Umbilical cord (tissue), 2 donors: ENCODE results near the gene PARD3. TPM values are rescaled to one million over a fixed set of nuclear protein-coding genes. Genes with fewer than 3 reads are reported as not detected.

Experiments
- DNase-seq: peaks from one replicate; pipeline ENCODE4 v3.0.0-alpha.2; 2015; ENCODE audit warnings: low spot score
- total RNA-seq: library from RNA; depleted of rRNA; stranded (reverse); fragments of >200 nt; gene quantifications from one replicate; pipeline ENCODE4 v1.2.3, GENCODE V29; 2014; ENCODE audit warnings: low replicate concordance; ENCODE audit not compliant: insufficient read depth

Gene PARD3
- total RNA-seq, 1 donor from 2014 or later, result 27.0 TPM

DNA sequence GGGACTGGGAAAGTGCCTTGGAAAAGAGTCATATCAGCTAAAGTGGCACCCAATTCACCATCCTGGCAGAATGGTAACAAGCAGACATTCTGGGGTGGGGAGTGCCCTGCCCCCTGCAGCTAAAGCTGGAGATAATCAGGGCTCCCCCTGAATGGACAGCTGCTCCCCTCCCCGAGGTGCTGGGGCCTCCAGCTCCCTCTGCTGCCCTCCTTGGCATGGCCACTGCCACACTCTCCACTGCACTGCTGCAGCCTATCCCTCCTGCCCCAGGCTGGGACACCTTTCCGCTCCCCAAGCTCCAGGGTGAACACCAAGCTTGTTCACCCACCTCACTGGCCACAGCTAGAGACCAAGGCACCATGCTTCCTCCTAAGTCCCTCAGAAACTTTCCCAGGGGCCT, 9.8 kb upstream of the PARD3 start:
- no peak for DNase-seq

DNA sequence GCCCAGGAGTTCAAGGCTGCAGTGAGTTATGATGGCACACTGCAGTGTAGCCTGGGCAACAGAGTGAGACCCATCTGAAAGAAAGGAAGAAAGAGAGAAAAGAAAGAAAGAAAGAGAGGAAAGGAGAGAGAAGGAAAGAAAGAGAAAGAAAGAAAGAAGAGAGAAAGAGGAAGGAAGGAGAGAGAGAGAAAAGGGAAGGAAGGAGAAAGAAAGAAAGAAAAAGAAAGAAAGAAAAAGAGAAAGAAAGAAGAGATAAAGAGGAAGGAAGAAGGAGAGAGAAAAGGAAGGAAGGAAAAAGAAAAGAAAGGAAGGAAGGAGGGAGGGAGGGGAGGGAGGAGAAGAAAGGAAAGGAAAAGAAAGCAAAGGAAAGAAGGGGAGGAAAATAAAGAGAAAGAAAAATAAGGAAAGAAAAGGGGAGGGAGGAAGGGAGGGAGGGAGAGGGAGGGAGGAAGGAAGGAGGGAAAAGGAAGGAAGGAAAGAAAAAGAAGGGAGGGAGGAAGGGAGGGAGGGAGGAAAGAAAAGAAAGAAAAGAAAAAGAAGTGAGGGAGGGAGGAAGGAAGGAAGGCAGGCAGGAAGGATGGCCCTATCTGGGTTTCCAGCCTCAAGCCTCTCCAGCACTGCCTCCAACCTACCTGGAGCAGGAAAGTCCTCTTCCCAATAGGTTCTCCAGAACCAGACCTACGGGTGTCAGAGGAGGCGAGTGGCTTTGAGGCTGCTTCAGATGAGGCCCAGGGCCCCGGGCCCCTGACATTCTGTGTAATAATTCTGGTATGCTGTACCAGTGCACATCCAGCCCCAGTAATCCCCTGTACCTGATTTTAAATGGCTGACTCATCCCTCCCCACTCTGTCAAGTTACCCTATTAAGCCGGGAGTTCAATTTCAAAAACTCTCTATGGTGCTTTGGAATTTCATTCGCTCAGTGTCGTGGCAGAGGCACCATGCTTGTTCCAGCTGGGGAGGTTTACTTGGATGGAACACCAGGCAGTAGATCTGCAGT, 6.8 kb upstream of the PARD3 start:
- no peak for DNase-seq

DNA sequence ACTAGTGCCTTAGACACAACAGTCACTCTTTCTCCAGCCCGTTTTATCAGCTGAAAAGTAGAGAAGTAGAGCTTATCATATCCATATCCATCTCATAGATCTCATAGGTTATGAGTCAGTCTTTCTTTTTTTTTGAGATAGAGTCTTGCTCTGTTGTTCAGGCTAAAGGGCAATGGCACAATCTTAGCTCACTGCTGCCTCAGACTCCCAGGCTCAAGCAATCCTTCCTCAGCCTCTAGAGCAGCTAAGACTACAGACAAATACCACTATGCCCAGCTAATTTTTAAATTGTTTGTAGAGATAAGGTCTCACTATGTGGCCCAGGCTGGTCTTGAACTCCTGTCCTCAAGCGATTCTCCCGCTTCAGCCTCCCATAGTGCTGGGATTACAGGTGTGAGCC, 2.5 kb upstream of the PARD3 start:
- no peak for DNase-seq

DNA sequence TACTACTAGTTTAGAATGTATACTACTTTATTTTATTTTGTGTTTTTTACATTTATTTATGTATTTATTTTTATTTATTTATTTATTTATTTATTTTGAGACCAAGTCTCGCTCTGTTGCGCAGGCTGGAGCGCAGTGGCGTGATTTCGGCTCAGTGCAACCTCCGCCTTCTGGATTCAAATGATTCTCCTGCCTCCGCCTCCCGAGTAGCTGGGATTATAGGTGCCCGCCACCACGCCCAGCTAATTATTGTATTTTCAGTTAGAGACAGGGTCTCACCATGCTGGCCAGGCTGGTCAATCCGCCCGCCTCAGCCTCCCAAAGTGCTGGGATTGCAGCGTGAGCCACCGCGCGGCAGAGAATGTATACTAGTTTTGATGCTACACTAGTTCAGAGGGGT, 2.0 kb upstream of the PARD3 start:
- no peak for DNase-seq

DNA sequence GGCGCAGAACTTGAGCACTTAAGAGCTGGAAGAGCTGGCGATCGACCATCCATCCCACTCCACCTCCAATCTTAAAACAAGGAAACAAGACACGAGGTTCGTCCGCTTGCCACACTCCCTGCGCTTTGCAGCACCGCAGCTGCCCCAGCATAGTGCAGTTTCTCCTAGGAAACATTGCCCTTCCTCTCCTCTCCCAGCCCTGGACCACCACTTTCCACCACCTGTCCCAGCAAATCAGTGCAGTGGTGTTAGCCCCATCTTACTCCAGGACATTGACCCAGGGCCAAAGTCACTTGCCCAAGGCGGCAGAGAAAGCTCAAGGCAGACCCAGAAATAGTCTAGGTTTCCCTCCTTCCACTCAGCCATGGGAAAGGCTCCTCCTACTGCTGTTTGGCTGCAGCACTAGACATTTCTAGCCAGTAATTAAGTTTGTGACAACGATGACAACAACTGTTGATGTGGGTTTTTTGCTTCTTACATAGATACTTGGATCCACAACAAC, 1.5 kb upstream of the PARD3 start:
- peak; percentile 39 for DNase-seq

DNA sequence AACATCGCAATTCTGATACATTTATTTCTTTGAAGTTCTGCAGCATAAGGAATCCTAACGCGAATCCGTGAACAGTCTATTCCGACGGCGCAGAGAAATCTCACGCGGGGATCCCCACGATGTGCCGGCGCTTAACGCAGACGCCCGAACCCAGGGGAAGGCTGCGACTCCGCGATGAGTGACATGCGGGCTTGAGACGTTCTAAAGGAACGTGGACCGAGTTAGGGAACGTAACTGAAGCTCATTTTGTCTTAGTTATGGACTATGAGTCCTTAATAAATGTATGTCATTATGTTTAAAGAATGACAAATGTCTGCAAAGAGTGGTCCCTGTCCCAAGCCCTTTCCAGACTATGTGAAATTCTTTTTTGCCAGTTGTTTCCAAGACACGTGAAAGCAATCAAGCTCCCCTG, 995 bp upstream of the PARD3 start:
- peak; percentile 21 for DNase-seq

DNA sequence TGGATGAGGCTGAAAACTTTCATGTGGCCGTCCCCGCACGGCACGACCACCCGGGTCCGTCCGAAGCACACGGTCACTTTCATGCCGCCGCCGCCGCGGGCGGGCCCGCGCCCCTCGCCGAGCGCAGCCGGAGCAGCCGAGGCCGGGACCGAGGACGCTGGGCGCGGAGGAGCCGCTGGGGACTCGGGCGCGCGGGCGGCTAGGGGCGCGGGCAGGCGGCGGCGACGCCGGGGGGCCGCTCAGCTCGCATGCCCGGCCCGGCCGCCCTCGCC, 247 bp downstream of the PARD3 start:
- no peak for DNase-seq

DNA sequence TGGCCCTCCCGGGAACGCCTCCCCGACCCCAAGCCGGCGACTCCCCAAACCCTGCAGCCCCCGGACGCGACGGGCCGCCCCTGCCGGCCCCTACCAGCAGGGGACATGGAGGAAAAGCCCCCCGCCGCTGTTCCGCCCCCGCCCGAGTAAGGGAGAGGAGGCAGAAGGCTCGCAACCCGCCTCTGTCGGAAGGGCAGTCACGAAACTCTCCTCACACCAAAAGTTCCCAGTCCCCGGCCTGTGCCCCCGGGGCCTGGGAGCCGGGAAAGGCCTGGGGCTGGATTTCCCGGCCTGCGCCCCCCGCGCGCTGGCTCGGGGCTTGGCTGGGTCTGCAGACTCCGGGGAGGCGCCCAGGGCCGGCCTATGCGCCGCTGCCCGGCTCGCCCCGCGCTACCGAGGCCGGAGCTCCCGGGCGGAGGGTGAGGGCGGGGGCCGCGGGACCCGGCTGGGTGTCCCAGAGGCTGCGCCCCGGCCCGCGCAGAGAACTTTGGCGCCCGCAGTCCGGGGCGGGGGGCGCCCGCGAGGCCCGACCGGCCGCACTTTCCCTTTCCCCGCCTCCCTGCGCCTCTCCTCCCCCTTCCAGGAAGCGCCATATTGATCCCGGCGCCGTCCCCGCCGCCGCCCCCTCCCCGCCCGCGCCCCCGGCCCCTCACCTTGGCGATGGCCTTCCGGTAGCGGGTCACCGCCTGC, 728 bp downstream of the PARD3 start:
- peak; percentile 63 for DNase-seq

DNA sequence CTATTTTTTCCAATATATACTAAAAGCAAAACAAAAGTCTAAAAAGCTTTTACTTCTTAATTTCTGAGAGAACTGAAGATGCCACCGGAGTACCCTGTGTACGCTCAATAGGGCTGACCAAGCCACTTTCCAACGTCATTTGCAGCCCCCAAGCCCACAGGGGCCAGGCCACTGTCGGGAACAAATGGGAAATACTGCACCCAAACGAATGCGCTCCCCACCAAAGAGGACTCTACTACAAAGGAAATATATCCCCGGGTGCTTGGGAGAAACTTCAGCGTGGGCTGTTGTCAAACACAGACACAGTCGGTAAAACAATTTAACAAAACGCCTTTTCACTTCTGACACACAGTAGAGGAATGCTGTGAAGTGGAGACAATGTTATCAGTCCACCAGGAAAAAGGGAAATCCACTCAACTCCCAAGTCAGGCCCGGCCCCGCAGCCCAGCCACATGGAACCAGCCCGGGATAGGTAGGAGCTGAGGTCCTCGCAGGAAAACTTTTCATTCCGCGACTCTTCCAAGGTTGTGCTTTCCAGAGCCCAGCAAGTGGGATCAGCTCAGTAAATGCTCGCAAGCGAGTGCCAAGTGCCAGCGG, 1.4 kb downstream of the PARD3 start:
- peak; percentile 62 for DNase-seq

DNA sequence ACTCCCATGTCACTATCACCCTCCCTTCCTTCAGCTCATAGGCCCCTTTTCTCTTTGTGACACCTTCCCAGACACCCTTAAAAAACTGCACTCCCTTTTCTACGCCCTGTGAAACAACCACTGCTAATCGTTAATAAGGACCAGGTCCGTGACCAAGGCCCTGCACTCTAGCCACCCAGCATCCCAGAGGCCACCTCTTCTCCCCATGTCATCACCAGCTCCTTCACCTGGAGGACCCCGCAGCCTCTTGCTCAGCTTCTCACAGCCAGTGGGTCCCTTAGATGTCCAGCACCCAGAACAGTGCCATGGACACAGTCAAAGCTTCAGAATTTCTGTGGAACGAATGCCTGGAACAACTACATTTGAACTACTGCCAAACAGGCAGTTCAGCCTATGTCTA, 2.3 kb downstream of the PARD3 start:
- no peak for DNase-seq

DNA sequence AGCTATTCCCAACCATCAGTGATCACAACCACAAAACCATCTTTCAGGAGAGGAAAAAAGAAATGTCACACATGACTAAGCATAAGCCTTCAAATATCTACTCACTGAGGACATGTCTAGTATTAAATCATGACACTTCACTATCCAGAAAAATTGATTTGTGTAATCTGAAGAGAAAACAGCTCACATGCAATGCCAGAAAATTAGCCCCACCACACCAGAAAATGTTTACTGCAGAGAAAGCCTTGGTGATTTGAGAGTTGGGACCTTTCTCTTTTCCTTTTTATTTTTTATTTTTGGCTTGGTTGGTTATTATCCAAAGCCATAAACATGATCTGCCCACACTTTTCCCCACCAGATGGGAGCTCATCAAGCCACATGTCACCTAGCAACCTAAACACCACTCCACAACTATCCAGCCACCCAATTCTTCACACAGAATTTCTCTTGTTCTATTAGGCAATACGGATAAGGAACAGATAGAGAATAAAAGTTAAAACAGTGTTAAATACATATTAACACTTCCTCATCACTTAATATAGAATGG, 3.1 kb downstream of the PARD3 start:
- no peak for DNase-seq

DNA sequence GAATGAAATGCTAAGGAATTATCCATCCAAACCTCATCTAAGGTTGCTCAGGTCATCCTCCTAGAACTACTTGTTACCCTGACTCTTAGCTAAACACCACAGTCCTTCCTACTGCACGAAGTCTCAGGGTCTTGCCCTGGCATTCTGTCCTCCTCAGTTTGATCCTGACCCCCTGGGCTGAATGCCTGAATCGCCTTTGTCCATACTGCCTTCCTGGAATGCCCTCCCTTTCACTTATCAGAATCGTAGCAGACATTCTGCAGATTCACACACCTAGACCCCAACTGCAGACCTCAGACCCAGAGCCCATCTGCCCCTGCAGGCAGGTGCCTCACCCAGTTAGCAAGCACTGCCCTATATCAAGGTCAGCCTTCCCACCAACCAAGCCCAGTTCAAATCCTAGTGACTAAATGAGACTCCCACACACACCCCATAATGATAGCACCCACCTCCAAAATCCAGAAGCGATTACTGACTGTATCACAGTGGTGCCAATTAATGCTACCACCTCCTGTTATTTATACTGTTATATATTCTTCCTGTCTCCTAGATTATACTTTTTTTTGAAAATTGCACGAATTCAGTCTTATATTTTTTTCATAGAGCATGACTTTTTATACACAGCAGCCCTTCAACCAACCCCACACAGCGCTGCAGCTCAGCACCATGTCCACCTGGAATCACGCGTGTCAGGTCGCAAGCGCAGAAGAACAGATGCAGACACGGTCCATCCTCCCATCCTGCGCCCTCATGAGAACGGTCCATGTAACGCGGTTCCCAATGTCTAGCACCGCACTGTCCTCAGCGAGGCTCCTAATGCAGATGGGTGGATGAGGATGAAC, 3.7 kb downstream of the PARD3 start:
- DNase-seq, result no peak

DNA sequence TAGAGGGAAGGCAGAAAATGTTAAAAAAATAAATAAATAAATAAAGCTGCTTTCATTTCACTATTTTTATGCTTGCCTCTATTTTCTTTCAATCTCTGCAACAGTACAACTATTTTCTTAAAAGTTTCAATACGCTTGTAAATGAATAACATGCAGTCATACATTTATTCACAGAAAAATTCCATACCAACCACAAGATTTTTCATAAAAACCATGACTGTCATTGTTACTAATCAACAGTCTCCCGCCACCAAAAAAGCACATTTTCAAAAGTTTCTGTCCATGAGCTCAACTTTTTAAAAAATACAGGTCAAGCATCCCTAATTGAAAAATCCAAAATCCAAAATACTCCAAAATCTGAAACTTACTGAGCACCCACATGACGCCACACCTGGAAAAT, 5.3 kb downstream of the PARD3 start:
- no peak for DNase-seq

DNA sequence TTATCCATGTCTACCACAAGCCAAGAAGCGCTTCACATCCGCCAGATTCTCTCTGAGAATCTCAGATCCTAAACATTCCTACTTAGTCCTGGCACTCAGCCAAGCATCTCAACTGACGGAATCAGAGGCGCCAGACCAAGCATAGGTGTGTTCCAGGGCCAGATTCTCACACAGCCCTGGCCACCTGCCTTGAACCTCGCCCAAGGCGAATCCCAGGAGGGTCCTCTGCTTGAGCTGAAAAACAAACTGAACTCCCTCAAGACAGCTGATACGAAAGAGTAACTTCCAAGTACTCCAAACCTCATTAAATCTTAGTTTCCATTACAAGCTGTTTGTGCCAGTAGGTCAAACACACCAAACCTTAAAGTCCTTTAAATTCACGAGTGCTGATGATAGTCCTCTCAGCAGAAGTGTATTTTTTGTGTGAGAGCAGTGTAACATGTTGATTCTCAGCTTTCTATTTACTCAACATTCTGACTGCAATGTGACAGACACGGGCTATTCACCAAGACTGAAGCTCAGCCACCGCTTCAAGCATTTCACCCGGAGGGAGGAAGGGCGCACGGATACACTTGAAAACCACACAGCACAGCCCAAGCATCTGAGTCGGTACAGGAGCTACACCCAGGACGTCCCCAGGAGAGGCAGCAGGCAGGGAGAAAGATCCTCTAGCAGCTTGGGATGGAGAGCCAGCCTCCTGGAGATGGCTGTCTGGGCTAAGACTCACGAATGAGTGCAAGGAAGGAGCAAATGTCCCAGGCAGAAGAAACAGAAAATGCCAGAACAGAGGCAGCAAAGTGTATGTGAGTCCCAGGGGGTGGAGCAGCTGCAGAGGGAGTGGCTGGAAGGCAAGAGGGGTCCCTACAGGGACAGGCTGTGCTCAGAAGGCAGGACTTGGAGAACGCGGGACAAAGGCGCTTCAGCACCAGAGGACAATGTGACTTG, 6.0 kb downstream of the PARD3 start:
- DNase-seq, result peak; percentile 59

DNA sequence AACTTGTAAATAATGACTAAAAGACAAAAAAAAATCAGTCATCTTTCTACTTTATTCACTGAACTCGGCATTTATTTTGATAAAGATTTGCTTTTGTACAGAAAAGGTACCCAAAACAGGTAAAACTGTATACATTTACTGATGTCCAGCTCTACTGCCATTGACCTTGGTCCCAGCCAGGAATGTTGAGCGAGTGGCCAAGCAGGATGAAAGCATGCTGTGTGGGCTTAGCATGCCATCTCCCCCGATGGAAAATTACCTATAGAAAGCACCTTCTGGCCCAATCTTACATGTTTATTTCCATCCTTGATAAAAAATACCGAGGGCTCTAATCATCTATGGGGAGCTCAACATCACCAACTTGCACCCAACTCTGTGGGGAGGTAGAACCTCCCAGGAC, 6.8 kb downstream of the PARD3 start:
- no peak for DNase-seq

DNA sequence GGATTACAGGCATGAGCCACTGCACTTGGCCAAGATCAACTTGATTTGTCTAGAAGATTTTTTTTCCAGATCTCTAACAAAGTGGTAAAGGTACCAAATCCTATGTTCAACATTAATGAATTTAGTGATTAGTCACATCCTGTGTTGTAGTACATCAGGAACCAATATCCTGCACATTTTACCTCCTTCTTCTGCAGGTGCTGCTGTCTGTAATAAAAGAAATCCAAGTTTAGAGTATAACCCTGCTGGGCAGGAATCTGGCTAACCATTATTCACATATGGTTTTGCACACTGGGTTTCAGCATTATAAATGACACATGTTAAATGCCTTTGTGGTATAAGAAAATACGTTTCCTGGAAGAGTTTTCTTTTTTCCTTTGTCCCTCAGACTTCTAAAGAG, 10.8 kb downstream of the PARD3 start:
- no peak for DNase-seq

DNA sequence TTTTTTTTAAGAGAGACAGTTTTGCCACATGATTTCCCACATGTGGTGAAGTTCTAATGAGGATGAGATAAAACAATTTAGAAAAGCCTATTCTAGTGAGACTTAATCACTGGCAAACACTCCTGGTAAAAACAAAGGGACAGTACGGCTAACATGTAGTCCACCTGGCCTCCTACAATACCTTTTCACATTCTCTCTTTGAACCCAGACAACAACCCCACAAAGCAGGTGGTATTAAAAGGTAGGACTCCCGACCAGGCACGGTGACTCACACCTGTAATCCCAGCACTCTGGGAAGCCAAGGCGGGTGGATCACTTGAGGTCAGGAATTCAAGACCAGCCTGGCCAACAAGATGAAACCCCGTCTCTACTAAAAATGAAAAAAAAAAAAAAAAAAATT, 12.4 kb downstream of the PARD3 start:
- DNase-seq, result no peak

DNA sequence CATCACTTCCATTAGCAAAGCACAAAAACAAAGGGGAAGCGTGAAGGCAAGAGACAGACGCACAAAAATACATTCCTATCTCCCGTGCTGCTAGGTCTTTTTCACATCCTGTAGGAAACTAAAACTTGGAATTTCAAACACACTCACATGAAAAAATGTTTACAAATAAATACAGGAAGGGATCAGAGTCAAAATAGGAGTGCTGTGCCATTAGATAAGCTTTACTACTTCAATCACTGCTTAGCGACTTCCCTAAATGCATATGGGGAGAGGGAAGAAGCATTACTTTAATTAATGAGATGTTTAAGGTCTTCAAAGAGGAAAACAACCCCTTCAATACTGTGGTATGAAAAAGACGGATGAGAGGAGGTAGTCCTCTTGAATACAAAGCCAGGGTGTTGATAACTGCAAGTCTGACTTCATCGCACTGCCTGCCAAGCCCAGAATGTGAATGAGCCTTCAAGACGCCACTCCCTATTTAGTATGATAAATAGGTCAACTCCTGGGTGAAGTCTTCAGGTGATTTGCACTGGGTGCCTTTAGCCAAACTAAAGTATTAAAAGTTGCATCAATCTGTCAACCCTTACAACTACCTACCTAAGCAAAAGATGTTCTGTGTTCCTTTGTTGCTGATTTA, 13.9 kb downstream of the PARD3 start:
- peak; percentile 64 for DNase-seq

DNA sequence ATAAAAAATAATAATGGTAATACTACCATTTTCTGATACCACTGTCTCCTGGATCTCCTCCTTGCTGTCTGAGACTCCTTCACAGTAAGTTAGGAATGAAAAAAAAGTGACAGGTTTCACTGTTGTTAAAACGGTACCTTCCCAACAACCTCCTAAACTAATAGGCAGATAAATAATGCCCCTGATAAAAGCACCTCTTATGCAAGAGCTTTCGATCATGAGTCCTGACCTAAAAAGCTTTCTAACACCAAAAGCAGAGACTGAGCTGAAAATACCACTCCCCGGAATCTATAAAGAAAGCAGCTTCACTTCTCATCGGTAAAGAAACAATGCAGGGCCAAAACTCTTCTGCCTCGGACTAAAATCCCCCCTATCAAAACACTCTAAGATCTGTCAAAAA, 14.5 kb downstream of the PARD3 start:
- no peak for DNase-seq

DNA sequence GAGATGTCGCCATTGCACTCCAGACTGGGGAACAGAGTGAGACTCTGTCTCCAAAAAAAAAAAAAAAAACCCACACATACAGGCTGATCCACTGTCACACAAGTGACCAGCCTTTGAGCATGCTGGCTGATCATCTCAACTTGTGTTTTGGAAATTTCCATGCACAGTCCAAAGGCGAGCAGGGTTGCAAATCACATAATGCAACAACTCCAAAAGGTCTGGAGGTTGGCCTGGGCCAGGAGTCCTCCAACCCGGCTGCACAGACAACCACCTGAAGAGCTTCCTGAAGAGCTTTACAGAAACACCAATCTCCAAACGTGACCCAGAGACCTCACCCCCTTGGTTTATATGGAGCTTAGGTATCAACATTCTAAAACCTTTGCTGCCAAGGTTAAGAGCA, 16.4 kb downstream of the PARD3 start:
- no peak for DNase-seq
